Stomach (tissue), 9 donors: ENCODE results near the gene PITPNC1. TPM values are rescaled to one million over a fixed set of nuclear protein-coding genes. Genes with fewer than 3 reads are reported as not detected.

Experiments used
- DNase-seq, 2 donors: peaks; one replicate each; pipeline versions ENCODE4 v3.0.0 to v3.0.0-alpha.2; 2013 to 2019
- H3K27ac ChIP-seq, 5 donors: fragments of 200-600 bp in 4 of 5; sonication (generic) in 4 of 5; one replicate each; pipeline ENCODE4 v1.5.1; 2013 to 2019; ENCODE audit warnings: mild to moderate bottlenecking in 1 of 5, moderate library complexity in 1 of 5
- H3K27me3 ChIP-seq, 3 donors: fragments of 200-600 bp; sonication (generic); one replicate each; pipeline ENCODE4 v1.5.1; 2017 to 2019; ENCODE audit warnings: mixed run types in 1 of 3
- H3K36me3 ChIP-seq, 4 donors: fragments of 200-600 bp; sonication (generic); 1 replicate in 3 of 4; 2 replicates in 1 of 4; pipeline ENCODE4 v1.5.1; 2016 to 2019
- H3K4me1 ChIP-seq, 4 donors: fragments of 200-600 bp; sonication (generic); one replicate each; pipeline ENCODE4 v1.5.1; 2016 to 2019
- H3K4me3 ChIP-seq, 4 donors: fragments of 200-600 bp; sonication (generic) in 3 of 4; one replicate each; pipeline ENCODE4 v1.5.1; 2016 to 2019; ENCODE audit warnings: mild to moderate bottlenecking in 1 of 4
- H3K9me3 ChIP-seq, 4 donors: fragments of 200-600 bp; sonication (generic); one replicate each; pipeline ENCODE4 v1.5.1; 2016 to 2019
- EP300 ChIP-seq: sonication (generic); formaldehyde crosslinking; IDR thresholded peaks from one replicate; pipeline ENCODE4 v1.6.1; 2017; ENCODE audit warnings: antibody characterized with exemption
- POLR2A ChIP-seq, 4 donors: fragments of 450-650 bp; IDR thresholded peaks; one replicate each; pipeline ENCODE4 v1.6.1; 2016; ENCODE audit warnings: antibody characterized with exemption in 4 of 4, control low read depth in 2 of 4, mild to moderate bottlenecking in 1 of 4, moderate library complexity in 1 of 4
- POLR2AphosphoS5 ChIP-seq, 3 donors: sonication (generic); formaldehyde crosslinking; IDR thresholded peaks; one replicate each; pipeline ENCODE4 v1.6.1; 2016; ENCODE audit warnings: antibody characterized with exemption in 3 of 3
- WGBS, 5 donors: extraction: QIAGEN DNeasy Blood & Tissue Kit in 3 of 5; methylation state at CpG; one replicate each; pipeline versions ENCODE4 v1.1.5 to v1.1.7; 2013 to 2018; 5-methylcytosine and 5-hydroxymethylcytosine counted together
- intact Hi-C: fragments of 100-400 bp; cut with DNase I; formaldehyde crosslinking; loops from one replicate; pipeline ENCODE4 v1.15.1; 2023; ENCODE audit warnings: low total_unique reads
- polyA plus RNA-seq, 3 donors: library from polyadenylated mRNA; stranded (reverse); fragments of 200-250 nt; gene quantifications; one replicate each; pipeline ENCODE4 v1.2.3, GENCODE V29; 2013
- total RNA-seq, 5 donors: library from RNA; depleted of rRNA; stranded (reverse); fragments of >200 nt; gene quantifications; one replicate each; pipeline versions ENCODE4 v1.1.0 to v1.2.3, GENCODE V29; 2014 to 2016
- TF ChIP-seq, protein P1 (sequence below), 7 experiments: fragments of 450-650 bp in 4 of 7; fragments of 200-600 bp in 3 of 7; sonication (generic) in 3 of 7; IDR thresholded peaks; one replicate each; pipeline ENCODE4 v1.5.1; 2016 to 2019; ENCODE audit warnings: antibody characterized with exemption in 7 of 7, control low read depth in 2 of 7, mild to moderate bottlenecking in 1 of 7
- donor health status: healthy with polysubstance abuse.
- donor health status: Bipolar disorder and iron deficiency.
- donor health status: healthy.

Gene PITPNC1
- total and polyA plus RNA-seq, 8 donors, result 2.3 to 25.3 (median 14.4) TPM

DNA sequence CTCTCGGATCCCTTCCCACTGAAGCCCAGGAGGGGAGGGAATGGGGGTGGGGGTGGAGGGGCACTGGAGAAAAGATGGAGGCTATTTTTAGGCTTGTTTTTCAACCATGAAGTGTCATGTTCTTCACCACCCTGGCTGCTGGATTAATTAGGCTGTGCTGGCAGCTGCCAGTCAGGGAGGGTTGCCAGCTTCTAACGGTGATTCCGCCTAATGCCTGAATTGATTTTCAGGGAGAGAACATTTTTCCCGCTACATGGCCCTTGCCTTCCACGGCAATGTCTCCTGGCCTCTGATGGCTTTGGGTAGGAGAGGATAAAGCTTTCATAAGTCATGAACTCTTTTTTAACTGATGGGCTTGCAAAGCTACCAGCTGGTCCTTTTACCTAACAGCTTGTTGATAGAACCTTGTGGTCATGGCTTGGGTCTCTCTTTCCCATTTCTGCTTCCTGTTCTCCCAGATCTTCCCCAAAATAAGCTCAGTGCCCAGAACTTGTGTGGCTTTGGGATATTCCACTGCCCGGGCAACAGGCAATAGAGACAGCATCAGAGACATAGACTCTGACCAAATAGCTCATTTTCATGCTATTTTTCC lies 167.4 kb downstream of the PITPNC1 start:
- intact Hi-C loops, result no loop called here
- no peaks in the 10 kb centered on the region for H3K27me3 ChIP-seq
- H3K4me1 ChIP-seq, result peaks cover 5 to 24% (median 13%) of the 10 kb centered on the region in 4 donors
- no peak for DNase-seq
- no peak overlapping the region for H3K4me3 ChIP-seq
- H3K36me3 ChIP-seq, result no peaks in the 10 kb centered on the region
- H3K27ac ChIP-seq, result peak overlapping the region in 1 of 5 donors; percentile 5
- no peaks in the 10 kb centered on the region for H3K9me3 ChIP-seq
- WGBS, 5 donors, result 68 to 75% (median 70%) methylated on average over 6 of the region's 6 CpGs
- TF ChIP-seq POLR2A (IDR thresholded peaks at IDR 0.05) (no peak), EP300 (no peak), POLR2AphosphoS5 (IDR thresholded peaks at IDR 0.05) (no peak)
- TF ChIP-seq, protein P1, sequence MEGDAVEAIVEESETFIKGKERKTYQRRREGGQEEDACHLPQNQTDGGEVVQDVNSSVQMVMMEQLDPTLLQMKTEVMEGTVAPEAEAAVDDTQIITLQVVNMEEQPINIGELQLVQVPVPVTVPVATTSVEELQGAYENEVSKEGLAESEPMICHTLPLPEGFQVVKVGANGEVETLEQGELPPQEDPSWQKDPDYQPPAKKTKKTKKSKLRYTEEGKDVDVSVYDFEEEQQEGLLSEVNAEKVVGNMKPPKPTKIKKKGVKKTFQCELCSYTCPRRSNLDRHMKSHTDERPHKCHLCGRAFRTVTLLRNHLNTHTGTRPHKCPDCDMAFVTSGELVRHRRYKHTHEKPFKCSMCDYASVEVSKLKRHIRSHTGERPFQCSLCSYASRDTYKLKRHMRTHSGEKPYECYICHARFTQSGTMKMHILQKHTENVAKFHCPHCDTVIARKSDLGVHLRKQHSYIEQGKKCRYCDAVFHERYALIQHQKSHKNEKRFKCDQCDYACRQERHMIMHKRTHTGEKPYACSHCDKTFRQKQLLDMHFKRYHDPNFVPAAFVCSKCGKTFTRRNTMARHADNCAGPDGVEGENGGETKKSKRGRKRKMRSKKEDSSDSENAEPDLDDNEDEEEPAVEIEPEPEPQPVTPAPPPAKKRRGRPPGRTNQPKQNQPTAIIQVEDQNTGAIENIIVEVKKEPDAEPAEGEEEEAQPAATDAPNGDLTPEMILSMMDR (IDR thresholded peaks at IDR 0.05), result no peak

DNA sequence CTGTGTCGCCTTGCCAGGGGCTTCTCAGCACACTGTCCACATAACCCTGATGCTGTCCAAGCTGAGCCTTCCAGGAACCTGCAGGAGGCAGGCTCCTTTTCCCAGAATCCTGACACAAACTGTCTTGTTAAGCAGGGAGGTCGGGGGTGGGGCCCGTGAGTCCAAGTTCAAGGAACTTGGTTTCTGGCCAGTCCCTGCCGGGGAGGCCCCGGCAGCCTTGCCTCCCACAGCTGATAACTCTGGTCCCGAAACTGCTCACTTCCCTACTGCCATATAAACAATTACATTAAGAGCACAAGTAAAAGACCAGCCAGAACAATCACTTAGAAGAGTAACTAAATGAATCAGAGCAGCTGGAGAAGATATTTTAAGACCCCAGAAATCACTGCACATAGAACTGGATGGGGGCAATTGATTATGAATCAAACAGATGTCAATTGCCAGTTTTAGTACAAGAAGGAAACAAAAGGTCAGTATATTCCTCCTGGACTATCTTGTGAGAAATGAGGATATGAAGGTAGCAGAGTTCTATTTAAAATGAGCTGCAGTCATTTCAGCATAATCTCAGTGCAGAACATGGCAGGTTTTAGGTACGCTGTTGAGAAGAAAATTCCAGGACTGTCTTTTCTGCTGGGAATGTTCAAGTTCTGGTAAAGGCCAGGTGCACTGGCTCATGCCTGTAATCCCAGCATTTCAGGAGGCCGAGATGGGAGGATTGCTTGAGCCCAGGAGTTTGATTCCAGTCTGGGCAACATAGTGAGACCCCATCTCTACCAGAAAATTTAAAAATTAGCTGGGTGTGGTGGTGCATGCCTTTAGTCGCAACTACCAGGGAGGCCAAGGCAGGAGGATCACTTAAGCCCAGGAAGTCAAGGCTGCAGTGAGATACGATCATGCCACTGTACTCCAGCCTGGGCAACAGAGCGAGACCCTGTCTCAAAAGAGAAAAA lies 169.8 kb downstream of the PITPNC1 start:
- peak; percentile 75 to 87 for DNase-seq
- no peak overlapping the region for H3K4me3 ChIP-seq
- peak overlapping the region; percentile 6 to 76 (median 54) for H3K27ac ChIP-seq
- H3K9me3 ChIP-seq, result no peaks in the 10 kb centered on the region
- peaks cover 5 to 30% (median 13%) of the 10 kb centered on the region in 4 donors for H3K4me1 ChIP-seq
- intact Hi-C loops, result no loop called here
- H3K27me3 ChIP-seq, result no peaks in the 10 kb centered on the region
- H3K36me3 ChIP-seq, result no peaks in the 10 kb centered on the region
- TF ChIP-seq EP300 (peak; percentile 35), POLR2A (IDR thresholded peaks at IDR 0.05) (no peak), POLR2AphosphoS5 (IDR thresholded peaks at IDR 0.05) (peak in 1 of 3 donors; percentile 71)
- TF ChIP-seq, protein P1 (IDR thresholded peaks at IDR 0.05), result no peak
- WGBS, 5 donors, result 46 to 57% (median 48%) methylated on average over 8 to 11 of the region's 11 CpGs

DNA sequence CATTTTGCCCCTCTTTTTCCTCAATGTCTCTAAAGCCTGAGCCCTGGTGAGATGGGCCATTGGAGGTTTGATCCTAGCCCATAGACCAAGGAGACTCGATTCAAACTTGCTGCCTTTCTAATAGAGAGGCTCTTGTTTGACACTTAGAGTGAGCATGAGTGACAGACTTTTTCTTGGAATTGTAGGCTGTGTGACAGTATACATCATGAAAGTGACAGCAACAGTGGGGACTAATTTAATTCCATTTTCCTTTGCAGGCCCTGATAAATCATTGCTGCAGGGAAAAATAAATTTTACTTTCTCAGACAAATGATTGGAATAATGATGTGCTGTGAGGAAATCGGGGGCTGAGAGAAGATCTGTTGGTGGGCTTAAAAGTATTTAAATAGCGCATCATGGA lies 171.6 kb downstream of the PITPNC1 start:
- TF ChIP-seq, protein P1 (IDR thresholded peaks at IDR 0.05), result no peak
- TF ChIP-seq POLR2A (IDR thresholded peaks at IDR 0.05) (no peak), POLR2AphosphoS5 (IDR thresholded peaks at IDR 0.05) (no peak), EP300 (no peak)
- Histone ChIP-seq H3K9me3 (no peaks in the 10 kb centered on the region), H3K27ac (no peak overlapping the region), H3K27me3 (no peaks in the 10 kb centered on the region), H3K36me3 (no peaks in the 10 kb centered on the region), H3K4me1 (peaks cover 5 to 30% (median 13%) of the 10 kb centered on the region in 4 donors), H3K4me3 (no peak overlapping the region)
- intact Hi-C loops, result no loop called here
- WGBS, 5 donors, result 85 to 97% (median 96%) methylated on average over 3 of the region's 3 CpGs
- no peak for DNase-seq

DNA sequence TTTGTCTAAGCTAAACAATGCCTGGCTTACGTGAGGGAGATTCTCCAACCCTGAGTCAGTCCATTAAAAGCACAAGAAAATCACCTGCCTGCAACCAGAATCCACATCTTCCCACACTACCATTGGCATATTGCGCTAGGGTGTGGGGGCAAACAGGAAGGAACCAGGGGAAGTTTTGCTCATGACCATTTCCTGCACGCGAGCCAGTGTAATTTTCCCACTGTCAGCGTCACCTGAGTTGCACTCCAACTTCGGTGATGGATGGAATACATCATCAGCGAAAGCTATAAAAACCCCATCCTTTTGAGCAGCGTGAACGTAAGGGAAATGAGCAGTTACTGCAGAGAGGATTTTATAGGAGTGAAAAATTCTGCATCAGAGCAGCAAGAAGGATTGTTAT lies 172.7 kb downstream of the PITPNC1 start:
- peak in 1 of 3 donors; percentile 16 for TF ChIP-seq POLR2AphosphoS5 (IDR thresholded peaks at IDR 0.05)
- no peak for TF ChIP-seq POLR2A (IDR thresholded peaks at IDR 0.05)
- no peak for TF ChIP-seq EP300
- Histone ChIP-seq H3K9me3 (no peaks in the 10 kb centered on the region), H3K27me3 (no peaks in the 10 kb centered on the region), H3K4me3 (no peak overlapping the region), H3K36me3 (no peaks in the 10 kb centered on the region), H3K27ac (no peak overlapping the region), H3K4me1 (peaks cover 5 to 30% (median 13%) of the 10 kb centered on the region in 4 donors)
- intact Hi-C loops, result no loop called here
- 78 to 88% (median 85%) methylated on average over 9 of the region's 9 CpGs for WGBS, 5 donors
- peak in 1 of 2 donors; percentile 59 for DNase-seq
